Measurements from ENCODE around the gene PRSS50.
"Not testable (repeated sequence)": the region's sequence is repeated elsewhere in the genome, so short reads cannot be mapped to it uniquely, and the experiment has no call there.

PRSS50 gene

DNA sequence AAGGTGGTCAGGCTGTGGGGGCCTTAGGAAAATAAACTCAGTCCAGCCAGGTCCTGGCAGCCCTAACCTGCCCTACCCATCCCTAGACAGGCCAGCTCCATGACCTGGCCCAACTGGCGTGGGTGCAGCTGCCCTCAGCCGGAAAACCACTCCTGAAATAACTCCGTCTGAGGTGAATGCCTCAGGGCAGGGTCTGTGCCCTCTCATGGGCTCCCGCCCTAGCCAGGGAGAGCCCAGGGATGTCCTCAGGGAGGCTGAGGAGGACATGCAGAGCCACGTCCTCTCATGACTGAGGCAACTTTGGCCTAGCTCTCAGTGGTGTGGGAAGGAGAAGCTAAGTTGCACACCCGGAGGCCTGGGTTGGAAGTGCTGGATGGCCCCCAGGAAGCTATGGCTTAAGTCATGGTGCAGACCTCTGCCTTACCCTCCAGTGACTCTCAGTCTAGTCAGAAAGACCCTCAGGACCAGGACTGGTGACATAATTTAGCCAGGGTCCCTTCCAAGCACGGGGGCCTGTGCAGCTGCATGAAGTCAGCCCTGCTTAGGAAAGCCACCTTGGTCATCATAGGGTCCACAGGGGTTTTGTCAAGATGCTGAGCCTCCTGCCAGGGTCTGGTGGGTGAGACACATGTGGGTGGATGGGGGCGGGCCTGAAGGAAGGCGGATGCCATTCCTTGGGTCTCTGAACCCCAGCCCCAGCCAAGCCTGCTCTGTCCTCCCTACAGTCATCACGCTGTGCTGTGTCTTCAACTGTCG lies 9.1 kb downstream of the PRSS50 start:
- DNase-seq (ENCODE audit: low read depth), result no peak

DNA sequence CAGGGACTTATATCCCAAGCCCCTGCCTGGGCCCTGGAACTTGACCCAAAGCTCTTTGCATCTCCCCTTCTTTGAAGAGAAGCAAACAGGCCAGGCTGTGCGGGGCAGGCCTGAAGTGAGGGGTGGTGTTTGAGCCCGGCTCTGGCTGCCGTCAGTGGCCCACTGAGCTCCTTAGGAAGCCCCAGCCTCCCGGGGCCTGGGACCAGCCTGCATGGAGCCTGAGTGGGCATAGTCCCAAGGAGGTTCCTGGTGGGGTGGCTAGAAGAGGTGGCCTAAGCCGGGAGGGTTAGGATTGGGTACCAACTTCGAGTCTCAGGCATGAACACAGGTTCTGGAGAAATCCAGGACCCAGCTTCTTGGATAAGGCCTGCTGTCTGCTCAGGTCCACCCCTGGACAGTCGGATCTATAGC lies 10.1 kb downstream of the PRSS50 start:
- DNase-seq (ENCODE audit: low read depth), result no peak

GRCh38 chr3:46706771-46707582 lies 10.7 kb downstream of the PRSS50 start:
- DNase-seq (ENCODE audit: low read depth), result no peak

DNA sequence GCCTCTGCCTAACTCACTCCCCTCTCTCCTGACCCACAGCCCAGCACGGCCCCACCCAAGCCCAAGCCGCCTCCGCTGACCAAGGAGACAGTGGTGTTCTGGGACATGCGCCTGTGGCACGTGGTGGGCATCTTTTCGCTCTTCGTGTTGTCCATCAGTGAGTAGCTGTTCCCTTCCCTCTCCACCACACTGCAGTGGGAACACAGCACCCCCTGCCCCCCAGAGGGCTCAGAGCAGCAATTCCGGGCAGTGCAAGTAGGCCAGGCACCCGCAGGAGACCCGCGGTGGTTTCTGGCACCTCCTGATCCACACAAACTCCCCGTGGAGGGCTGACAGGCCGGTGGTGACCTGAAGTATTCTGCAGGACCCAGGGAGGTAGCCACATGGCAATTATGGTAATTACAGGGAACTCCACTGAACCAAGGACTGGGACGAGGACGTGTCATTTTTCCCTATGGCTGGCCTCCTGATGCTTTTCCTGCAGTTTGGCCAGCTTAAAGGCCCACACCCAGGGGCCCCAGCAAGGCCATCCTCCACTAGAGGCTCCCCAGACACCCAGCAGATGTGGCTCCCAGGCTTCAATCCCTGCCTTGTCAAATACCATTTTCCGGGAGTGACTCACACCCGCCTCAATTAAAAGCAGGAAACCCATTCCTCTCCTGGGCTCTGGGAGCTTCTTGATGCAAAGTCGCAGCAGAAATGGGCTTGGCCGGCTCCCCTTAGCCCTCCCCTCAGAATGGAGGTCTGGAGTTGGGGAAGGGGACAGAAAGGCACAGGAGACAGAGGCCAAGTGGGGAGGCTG lies 11.7 kb downstream of the PRSS50 start:
- DNase-seq (ENCODE audit: low read depth), result no peak

DNA sequence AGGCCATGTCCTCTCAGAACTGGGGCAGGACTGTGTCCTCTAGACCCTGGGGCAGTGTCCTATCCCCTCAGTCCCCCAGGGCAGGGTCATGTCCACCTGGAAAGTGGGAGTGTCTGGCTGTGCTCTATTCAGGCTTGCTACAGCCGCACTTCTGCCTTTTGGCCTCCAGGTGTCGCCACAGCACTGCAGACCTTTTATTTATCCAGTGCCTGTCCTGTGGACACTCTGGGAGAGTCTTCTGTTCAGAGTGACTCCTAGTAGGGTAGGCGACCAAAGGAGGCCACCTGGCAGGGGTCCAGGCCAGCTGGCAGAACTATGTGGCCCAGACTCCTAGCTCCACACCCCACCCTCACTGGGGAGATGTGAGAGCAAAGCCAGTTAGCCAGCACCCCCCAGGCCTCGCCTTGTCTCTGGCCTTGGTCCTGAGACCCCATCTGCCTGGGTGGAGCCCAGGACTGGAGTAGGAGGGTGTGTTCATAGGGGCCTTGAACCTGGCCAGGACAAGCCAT lies 12.6 kb downstream of the PRSS50 start:
- peak; percentile 36 for DNase-seq (ENCODE audit: low read depth)

- DNase-seq (ENCODE audit: low read depth), result not testable (repeated sequence)
Measured at GRCh38 chr3:46704346-46704745, 13.3 kb downstream of the PRSS50 start.

DNA sequence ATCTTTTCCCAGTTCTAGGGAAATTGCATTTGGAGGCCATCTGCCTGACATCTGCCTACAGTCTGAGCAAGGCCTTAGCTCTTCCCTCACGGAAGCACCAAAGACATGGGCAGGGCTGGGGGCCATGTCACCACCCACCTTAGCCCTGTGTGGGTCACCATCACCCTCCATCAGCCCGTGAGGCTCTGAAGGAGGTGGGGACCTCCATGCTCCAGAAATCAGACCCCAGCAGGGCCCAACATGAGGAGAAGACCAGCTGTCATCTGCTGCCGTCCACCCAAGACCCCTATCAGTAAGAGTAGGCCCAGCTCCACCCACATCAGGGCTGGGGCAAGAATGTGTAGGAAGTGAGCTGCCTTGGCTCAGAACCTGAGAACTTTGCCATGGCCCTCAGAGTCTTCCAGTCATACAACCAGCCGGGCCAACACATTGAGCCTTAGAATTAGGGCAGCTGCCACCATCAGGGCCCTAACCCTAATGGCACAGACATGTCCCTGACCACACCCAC lies 14.6 kb downstream of the PRSS50 start:
- DNase-seq (ENCODE audit: low read depth), result no peak

- no peak for DNase-seq (ENCODE audit: low read depth)
Measured at GRCh38 chr3:46702246-46703012, 15.2 kb downstream of the PRSS50 start.

GRCh38 chr3:46701181-46701939 lies 16.3 kb downstream of the PRSS50 start, which contains the start of gene TMIE:
TMIE (plus strand) TSS chr3:46701392; CDS start chr3:46701488, 96 bp downstream.
- no peak for DNase-seq (ENCODE audit: low read depth)

DNA sequence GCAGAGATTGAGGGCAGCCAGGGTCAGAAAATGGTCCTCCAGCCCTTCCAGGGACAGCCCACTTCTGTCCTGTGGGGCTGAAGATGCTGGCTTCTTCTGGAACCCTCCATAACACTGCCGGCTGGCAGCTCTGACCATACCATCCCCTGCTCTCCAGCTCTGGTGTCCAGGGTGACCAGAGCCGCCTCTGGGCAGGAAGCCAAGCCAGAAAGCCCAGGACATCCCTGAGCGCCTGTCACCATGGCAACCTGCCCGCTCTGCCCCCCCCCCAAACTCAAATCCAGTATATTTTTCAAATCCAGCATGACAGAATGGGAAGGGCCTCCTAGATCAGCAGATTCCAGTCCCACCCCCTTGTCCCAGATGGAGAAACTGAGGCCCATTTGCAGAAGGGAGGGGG lies 16.9 kb downstream of the PRSS50 start:
- no peak for DNase-seq (ENCODE audit: low read depth)

DNA sequence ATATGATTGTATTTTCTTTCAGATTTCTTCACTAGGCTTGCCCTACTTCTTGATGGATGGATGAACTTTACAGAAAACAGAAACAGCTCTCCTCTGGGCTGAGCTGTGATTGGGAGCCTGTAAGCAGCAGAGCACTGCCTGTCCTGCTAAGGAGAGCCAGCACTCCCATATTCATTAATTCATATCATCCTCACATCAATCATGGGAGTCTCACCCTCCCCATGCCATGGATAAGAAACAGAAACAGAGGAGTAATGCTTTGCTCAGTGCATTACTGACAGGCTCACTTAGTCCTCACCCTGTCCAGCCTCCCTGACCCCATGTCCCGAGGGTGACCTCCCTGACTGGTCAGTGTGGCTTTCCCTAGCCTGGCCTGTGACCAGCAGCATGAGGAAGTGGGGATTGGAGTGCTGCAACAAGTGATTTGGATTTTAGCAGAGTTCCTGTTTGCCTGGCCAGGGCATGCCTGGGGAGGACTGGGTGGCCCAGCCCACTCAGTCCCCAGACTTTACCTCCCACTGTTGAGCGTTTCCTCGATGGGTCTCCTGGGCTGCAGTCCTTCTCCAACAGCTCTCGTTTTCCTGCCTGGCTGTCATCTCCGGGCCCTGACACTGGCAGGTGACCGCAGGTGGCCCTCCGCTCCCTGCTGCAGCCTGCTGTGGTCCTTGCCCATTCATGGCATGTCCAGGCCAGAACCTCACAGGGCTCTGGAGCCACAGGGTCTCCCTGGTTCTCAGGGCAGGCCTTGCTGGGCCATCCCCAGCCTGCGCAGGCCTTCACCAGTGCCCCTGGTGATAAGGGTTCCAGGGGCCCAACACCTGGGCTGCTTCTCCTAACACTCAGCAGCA lies 17.8 kb downstream of the PRSS50 start:
- no peak for DNase-seq (ENCODE audit: low read depth)

DNA sequence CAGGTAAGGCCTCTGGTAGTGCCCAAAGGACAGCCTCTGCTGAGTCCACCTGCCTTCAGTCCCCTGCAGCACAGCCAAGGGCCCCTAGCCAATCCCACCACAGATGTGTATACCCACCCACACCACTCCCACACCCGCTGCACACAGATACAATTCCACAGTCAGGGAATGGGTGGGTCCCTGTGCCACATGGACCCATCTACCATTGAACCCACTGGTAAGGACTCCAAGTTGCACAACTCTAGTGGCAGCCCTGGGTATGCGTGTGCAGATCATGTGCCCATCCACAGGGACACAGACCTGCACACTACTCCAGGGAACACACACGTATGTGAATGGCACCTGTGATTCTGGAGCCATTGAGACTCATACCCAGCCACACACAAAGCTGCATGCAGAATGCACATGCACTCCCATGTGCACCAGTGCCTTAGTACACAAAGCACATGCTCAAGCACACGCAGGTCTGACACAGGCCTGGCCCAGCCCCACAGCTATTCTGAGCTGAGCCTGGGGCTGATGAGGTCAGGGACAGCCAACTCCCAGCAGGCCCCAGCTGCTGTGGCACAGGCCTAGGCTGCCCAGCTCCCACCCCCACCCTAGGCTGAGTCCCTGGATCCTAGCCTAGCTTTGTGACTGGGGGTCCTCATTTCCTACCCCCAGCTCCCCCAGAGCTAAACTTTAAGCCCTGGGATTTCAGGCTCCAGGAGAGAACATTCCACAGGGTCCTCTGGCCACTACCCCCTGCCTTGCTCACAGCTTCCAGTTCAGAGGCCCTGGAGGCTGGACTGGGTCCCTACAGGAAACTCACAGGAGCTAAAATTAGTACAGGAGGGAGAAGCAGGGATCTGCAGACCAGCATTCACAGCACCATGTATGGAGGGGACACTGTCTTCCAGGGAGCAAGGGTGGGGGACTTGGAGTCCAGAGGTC lies 21.4 kb downstream of the PRSS50 start:
- DNase-seq (ENCODE audit: low read depth), result no peak

DNA sequence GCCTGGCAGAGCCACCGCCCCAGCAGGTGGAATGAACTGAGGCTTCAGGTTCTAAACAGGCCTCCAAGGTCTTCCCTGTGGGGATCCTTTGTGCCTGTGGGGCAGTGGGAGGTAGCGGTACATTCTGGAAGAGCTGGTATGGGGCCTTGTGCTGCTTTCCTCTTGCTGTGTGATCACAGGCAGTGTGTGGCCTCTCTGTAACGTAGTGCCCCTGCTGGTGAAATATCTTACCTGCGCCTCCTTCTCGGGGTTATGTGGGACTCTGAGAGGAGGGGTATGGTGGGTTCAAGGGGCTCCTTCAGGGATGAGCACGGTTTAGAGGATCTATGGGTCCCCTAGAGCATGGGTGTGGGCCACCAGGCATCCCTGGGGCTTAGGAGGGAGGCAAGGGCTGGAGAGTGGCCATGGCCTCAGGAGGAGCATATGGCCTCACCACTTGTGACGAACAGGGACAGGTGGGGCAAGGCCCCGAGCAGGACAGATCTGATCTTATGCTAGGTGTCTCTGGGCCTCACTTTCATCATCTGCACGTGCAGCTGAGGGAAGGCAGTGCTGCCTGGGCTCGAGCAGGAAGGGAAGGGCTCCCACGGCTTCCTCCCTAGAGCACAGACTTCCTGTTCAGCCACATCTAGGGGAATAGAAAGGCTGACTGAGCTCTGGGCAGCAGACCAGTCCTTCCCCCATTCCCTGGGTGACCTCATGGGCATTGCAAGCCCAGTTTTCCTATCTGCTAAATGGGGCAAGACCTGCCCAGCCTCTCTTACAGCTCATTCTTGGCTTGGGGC lies 22.3 kb downstream of the PRSS50 start:
- DNase-seq (ENCODE audit: low read depth), result no peak

- no peak for DNase-seq (ENCODE audit: low read depth)
Measured at GRCh38 chr3:46694520-46694919, 23.1 kb downstream of the PRSS50 start.

DNA sequence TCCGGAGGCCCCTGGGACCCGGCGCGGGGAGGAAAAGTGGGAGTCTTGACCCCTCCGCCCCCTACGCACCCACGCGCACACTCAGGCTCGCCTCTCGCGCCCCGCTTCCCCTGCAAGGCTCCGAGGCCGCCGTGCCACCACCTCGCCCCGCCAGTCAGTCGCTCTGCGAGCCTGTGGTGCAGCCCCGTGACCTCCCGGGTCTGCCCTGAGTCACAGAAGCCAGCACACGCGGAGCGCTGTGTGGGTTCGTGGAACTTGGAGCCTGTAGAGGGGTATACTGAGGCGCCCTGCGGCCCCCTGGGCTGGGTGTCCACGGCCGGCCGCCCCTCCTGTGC lies 23.8 kb downstream of the PRSS50 start:
- no peak for DNase-seq (ENCODE audit: low read depth)

GRCh38 chr3:46693038-46693891 lies 24.4 kb downstream of the PRSS50 start, which contains the start of gene ALS2CL:
ALS2CL (minus strand) TSS chr3:46693679; CDS start chr3:46689440, 4,239 bp downstream.
- no peak for DNase-seq (ENCODE audit: low read depth)

GRCh38 chr3:46692566-46692990 lies 25.1 kb downstream of the PRSS50 start:
- DNase-seq (ENCODE audit: low read depth), result no peak

Data from stimulated activated CD8-positive, alpha-beta memory T cell treated with anti-CD3 and anti-CD28 coated beads, Interleukin-7, amount 100 ng/mL, for 24 hours (primary cell).